Endothelial cell of umbilical vein (primary cell): Measurements from ENCODE around the gene DPM2. TPM values are rescaled to one million over a fixed set of nuclear protein-coding genes. Genes with fewer than 3 reads are reported as not detected.

ENCODE experiments used
- BruUV-seq: library from RNA; stranded (reverse); fragments of 400-500 nt; replicated peaks from 2 replicates; lab custom pipeline; 2021; lab: Mats Ljungman, UMichigan
- CTCF ChIA-PET: fragments of 300-600, 350-600 bp; sonication (Branson Sonifier 250); formaldehyde crosslinking; loops from one replicate; lab custom pipeline; 2021; ENCODE audit warnings: antibody characterized with exemption, inconsistent platforms; lab: Charles Lee
- POLR2A ChIA-PET: fragments of 300-600, 350-600 bp; sonication (Branson Sonifier 250); formaldehyde crosslinking; loops from one replicate; lab custom pipeline; 2021; ENCODE audit warnings: antibody characterized with exemption, inconsistent platforms; lab: Charles Lee
- DNase-seq: peaks from one replicate; pipeline ENCODE4 v3.0.0-alpha.2; 2011; ENCODE audit warnings: low read depth, low spot score
- FAIRE-seq: peaks from 2 replicates; lab custom pipeline; 2011; peaks lifted over from hg19 to GRCh38; lab: Jason Lieb, UNC
- H2AFZ ChIP-seq: 2 replicates; pipeline ENCODE4 v1.6.0; 2012; ENCODE audit warnings: low read depth, low read length, control low read depth, inconsistent platforms
- H3K27ac ChIP-seq: 2 replicates; pipeline ENCODE4 v1.5.1; 2011; ENCODE audit warnings: low read depth, mild to moderate bottlenecking, control low read depth, low read length, moderate library complexity; ENCODE audit not compliant: insufficient read depth
- H3K27me3 ChIP-seq, 2 experiments: 2 replicates each; pipeline versions ENCODE4 v1.6.0 to v1.6.1; 2011; ENCODE audit warnings: low read length in 2 of 2, mixed read lengths in 1 of 2; ENCODE audit not compliant: control insufficient read depth in 2 of 2, insufficient read depth in 2 of 2
- H3K36me3 ChIP-seq, 2 experiments: 2 replicates in 1 of 2; 3 replicates in 1 of 2; pipeline ENCODE4 v1.5.1; 2011; ENCODE audit warnings: low read length in 2 of 2, mild to moderate bottlenecking in 1 of 2, moderate library complexity in 1 of 2; ENCODE audit not compliant: control insufficient read depth in 2 of 2, insufficient read depth in 2 of 2; ENCODE audit errors: extremely low read depth in 1 of 2
- H3K4me1 ChIP-seq: 3 replicates; pipeline ENCODE4 v1.5.1; 2011; ENCODE audit warnings: mild to moderate bottlenecking, low read length; ENCODE audit not compliant: control insufficient read depth, insufficient read depth; ENCODE audit errors: extremely low read depth
- H3K4me2 ChIP-seq: 2 replicates; pipeline ENCODE4 v1.6.1; 2011; ENCODE audit warnings: low read length, control low read depth, mixed read lengths; ENCODE audit not compliant: insufficient read depth
- H3K4me3 ChIP-seq, 3 experiments: fragments of 200-600 bp in 1 of 3; sonication (generic), shearing (Covaris generic) in 1 of 3; replicated peaks in 1 of 3; 2 replicates each; pipeline ENCODE4 v1.5.1; 2011 to 2016; ENCODE audit warnings: control low read depth in 3 of 3, low read length in 3 of 3, mild to moderate bottlenecking in 2 of 3, inconsistent platforms in 1 of 3, low read depth in 1 of 3, moderate library complexity in 1 of 3; ENCODE audit not compliant: insufficient read depth in 1 of 3
- H3K79me2 ChIP-seq: 2 replicates; pipeline ENCODE4 v1.6.0; 2012; ENCODE audit warnings: low read length, inconsistent platforms; ENCODE audit not compliant: control insufficient read depth, insufficient read depth
- H3K9ac ChIP-seq: replicated peaks from 2 replicates; pipeline ENCODE3; 2011; ENCODE audit warnings: low read length, control low read depth; ENCODE audit not compliant: insufficient read depth; ENCODE audit errors: extremely low read depth
- H3K9me1 ChIP-seq: replicated peaks from 3 replicates; pipeline ENCODE4 v1.6.0; 2011; ENCODE audit warnings: mild to moderate bottlenecking, low read length; ENCODE audit not compliant: control insufficient read depth, insufficient read depth; ENCODE audit errors: extremely low read depth
- H3K9me3 ChIP-seq: replicated peaks from 2 replicates; pipeline ENCODE4 v1.5.1; 2012; ENCODE audit warnings: low read length, inconsistent platforms; ENCODE audit not compliant: control insufficient read depth, insufficient read depth
- H4K20me1 ChIP-seq: replicated peaks from 2 replicates; pipeline ENCODE3; 2011; ENCODE audit warnings: mild to moderate bottlenecking, low read length; ENCODE audit not compliant: control insufficient read depth, insufficient read depth; ENCODE audit errors: extremely low read depth
- CTCF ChIP-seq, 2 donors: IDR thresholded peaks; 1 replicate in 1 of 2; 2 replicates in 1 of 2; pipeline ENCODE4 v1.5.1; 2011; ENCODE audit warnings: low read length in 2 of 2, mild to moderate bottlenecking in 2 of 2, moderate library complexity in 2 of 2, control low read depth in 1 of 2, inconsistent platforms in 1 of 2, low read depth in 1 of 2; ENCODE audit not compliant: insufficient read depth in 1 of 2; ENCODE audit errors: extremely low read depth in 1 of 2
- EZH2 ChIP-seq: IDR thresholded peaks from 2 replicates; pipeline ENCODE4 v1.6.1; 2012; ENCODE audit warnings: borderline replicate concordance, low read depth, mild to moderate bottlenecking, moderate library complexity, low read length, inconsistent platforms; ENCODE audit not compliant: severe bottlenecking
- FOS ChIP-seq: IDR thresholded peaks from 2 replicates; pipeline ENCODE4 v1.6.1; 2011; ENCODE audit warnings: mild to moderate bottlenecking, low read length, moderate library complexity, borderline replicate concordance; ENCODE audit not compliant: insufficient read depth
- MYC ChIP-seq: IDR thresholded peaks from one replicate; pipeline ENCODE4 v1.6.1; 2011; ENCODE audit warnings: mild to moderate bottlenecking, low read depth, low read length
- POLR2A ChIP-seq: IDR thresholded peaks from 2 replicates; pipeline ENCODE4 v1.6.1; 2012; ENCODE audit warnings: low read depth, mild to moderate bottlenecking, control low read depth, low read length
- POLR2AphosphoS5 ChIP-seq: IDR thresholded peaks from 2 replicates; pipeline ENCODE4 v1.6.1; 2012; ENCODE audit warnings: low read depth, mild to moderate bottlenecking, control low read depth, low read length, moderate library complexity; ENCODE audit not compliant: insufficient read depth
- dilution Hi-C: fragments of 300-500 bp; cut with MboI; formaldehyde crosslinking; loops from one replicate; pipeline ENCODE4 v1.15.0; 2019; ENCODE audit warnings: low sequenced_read_pairs; ENCODE audit not compliant: extremely low pct_ligation_motif_present
- intact Hi-C: fragments of 100-400 bp; cut with micrococcal nuclease; formaldehyde crosslinking; loops from one replicate; pipeline ENCODE4 v1.10.0; 2022
- polyA plus RNA-seq, 4 experiments: library from polyadenylated mRNA; depleted of rRNA in 3 of 4; stranded (reverse) in 3 of 4; unstranded in 1 of 4; fragments of >200 nt; gene quantifications; 2 replicates each; pipeline versions ENCODE4 v1.2.1 to v1.2.3, GENCODE V29; 2011 to 2012; ENCODE audit warnings: missing spikeins in 1 of 4
- total RNA-seq: library from RNA; stranded (reverse); gene quantifications from 2 replicates; pipeline ENCODE4 v1.2.3, GENCODE V29; 2021

The DPM2 gene
- total and polyA plus RNA-seq, 2 donors (not counting 3 experiments of a cell fraction or from before 2014, with no cell fraction given), result 47.9 to 63.9 TPM

- CTCF ChIA-PET, result interaction anchor here (0.9 to 2.7 kb wide), 8 partner anchors 9 to 165 kb away, joined by 3 to 12 read pairs (median 6); partner anchors contain the start of genes ST6GALNAC4 and TOR2A
- dilution Hi-C loops, result no loop called here
- BruUV-seq, result no TSS peak
Observed at GRCh38 chr9:127899128-127899943, 38.3 kb downstream of the DPM2 start, which contains the start of gene ST6GALNAC6. Gene ST6GALNAC6 (minus strand): TSS chr9:127899603. CDS start chr9:127897981, 1,622 bp downstream.

GRCh38 chr9:127898433-127899127, 39.1 kb downstream of the DPM2 start:
- dilution Hi-C loops, result no loop called here

More at GRCh38 chr9:127899128-127899943, 38.3 kb downstream of the DPM2 start, which contains the start of gene ST6GALNAC6:
- Histone ChIP-seq H3K4me2 (peak within 1 kb of the TSS; percentile 69), H3K27ac (peak within 1 kb of the TSS; percentile 35), H3K4me3 (peak within 1 kb of the TSS; percentile 60 to 74 (median 62)), H3K4me1 (peaks cover 25% of the 10 kb centered on the region), H3K9me1 (no peaks in the 10 kb centered on the region), H3K79me2 (peaks cover 11% of the 10 kb centered on the region), H3K27me3 (no peaks in the 10 kb centered on the region), H3K9me3 (no peaks in the 10 kb centered on the region), H3K36me3 (peaks cover 2 to 18% of the 10 kb centered on the region in 2 experiments), H4K20me1 (no peaks in the 10 kb centered on the region), H3K9ac (peak within 1 kb of the TSS; percentile 85), H2AFZ (peak within 1 kb of the TSS; percentile 91)
- no peak for TF ChIP-seq EZH2
- TF ChIP-seq POLR2AphosphoS5, result peak; percentile 83
- TF ChIP-seq POLR2A, result peak; percentile 57
- FAIRE-seq, result peak; percentile 53
- POLR2A ChIA-PET, result interaction anchor here (1.0 kb wide), 1 partner anchor 106 kb away, joined by 4 read pairs; no protein-coding TSS in a partner anchor
- DNase-seq, result peak; percentile 56
- intact Hi-C loops, result loop anchor here (1.0 to 2.0 kb wide), 2 partner anchors 17 kb away; partner anchors contain the start of gene ST6GALNAC4

More at GRCh38 chr9:127898433-127899127, 39.1 kb downstream of the DPM2 start:
- peak overlapping the region; percentile 60 to 74 (median 62) for H3K4me3 ChIP-seq
- peak overlapping the region; percentile 85 for H3K9ac ChIP-seq
- H3K79me2 ChIP-seq, result peaks cover 11% of the 10 kb centered on the region
- BruUV-seq, result TSS peak; percentile 24
- H3K36me3 ChIP-seq, result peaks cover 4 to 26% of the 10 kb centered on the region in 2 experiments
- peaks cover 17% of the 10 kb centered on the region for H3K4me1 ChIP-seq
- no peaks in the 10 kb centered on the region for H3K27me3 ChIP-seq
- H3K27ac ChIP-seq, result peak overlapping the region; percentile 35
- TF ChIP-seq FOS (no peak), EZH2 (no peak), MYC (no peak), CTCF (IDR thresholded peaks at IDR 0.05; ENCODE audit: extremely low read depth in 1 of 2, insufficient read depth in 1 of 2, low read depth in 1 of 2, low read length in 2 of 2) (no peak)
- H4K20me1 ChIP-seq, result no peaks in the 10 kb centered on the region
- no peaks in the 10 kb centered on the region for H3K9me1 ChIP-seq
- H3K4me2 ChIP-seq, result peak overlapping the region; percentile 69
- ChIA-PET POLR2A (interaction anchor here (0.7 to 1.0 kb wide), 2 partner anchors 105 to 447 kb away, joined by 3 to 4 read pairs; partner anchors contain the start of gene LRSAM1), CTCF (interaction anchor here (0.8 to 2.7 kb wide), 10 partner anchors 9 to 164 kb away, joined by 3 to 12 read pairs (median 5); partner anchors contain the start of gene TOR2A)
- FAIRE-seq (peak; percentile 81), DNase-seq (peak; percentile 66)
- intact Hi-C loops, result loop anchor here (1.0 to 2.0 kb wide), 2 partner anchors 16 to 18 kb away; partner anchors contain the start of gene ST6GALNAC4
- peak overlapping the region; percentile 42 for H2AFZ ChIP-seq
- no peaks in the 10 kb centered on the region for H3K9me3 ChIP-seq
